ENCODE measurements around the gene SETD2.

Gene SETD2

DNA sequence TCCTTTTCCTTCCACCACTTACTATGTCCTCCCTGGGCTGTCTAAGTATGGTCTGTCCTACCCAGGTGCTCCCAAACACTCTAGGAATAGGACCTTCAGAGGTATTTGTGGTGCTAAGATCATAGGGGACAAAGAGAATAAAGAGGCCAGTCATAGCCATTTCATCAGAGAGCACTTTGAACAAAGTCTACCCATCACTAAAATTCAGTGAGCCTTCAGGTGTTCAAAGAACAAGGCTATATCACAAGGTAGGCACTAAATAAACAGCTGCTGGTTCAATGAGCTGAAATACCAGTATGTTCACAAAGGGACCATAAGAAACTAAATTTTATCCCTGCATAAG lies 145.7 kb downstream of the SETD2 start:
- peaks cover 34% of the 10 kb centered on the region for H3K36me3 Mint-ChIP-seq (ENCODE audit: low read depth)
- TF ChIP-seq, protein P1, sequence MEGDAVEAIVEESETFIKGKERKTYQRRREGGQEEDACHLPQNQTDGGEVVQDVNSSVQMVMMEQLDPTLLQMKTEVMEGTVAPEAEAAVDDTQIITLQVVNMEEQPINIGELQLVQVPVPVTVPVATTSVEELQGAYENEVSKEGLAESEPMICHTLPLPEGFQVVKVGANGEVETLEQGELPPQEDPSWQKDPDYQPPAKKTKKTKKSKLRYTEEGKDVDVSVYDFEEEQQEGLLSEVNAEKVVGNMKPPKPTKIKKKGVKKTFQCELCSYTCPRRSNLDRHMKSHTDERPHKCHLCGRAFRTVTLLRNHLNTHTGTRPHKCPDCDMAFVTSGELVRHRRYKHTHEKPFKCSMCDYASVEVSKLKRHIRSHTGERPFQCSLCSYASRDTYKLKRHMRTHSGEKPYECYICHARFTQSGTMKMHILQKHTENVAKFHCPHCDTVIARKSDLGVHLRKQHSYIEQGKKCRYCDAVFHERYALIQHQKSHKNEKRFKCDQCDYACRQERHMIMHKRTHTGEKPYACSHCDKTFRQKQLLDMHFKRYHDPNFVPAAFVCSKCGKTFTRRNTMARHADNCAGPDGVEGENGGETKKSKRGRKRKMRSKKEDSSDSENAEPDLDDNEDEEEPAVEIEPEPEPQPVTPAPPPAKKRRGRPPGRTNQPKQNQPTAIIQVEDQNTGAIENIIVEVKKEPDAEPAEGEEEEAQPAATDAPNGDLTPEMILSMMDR (IDR thresholded peaks at IDR 0.05), result no peak
- no peak overlapping the region for H3K27ac Mint-ChIP-seq
- DNase-seq, result no peak
- peaks cover 10% of the 10 kb centered on the region for H3K4me1 Mint-ChIP-seq
- no peak overlapping the region for H3K4me3 Mint-ChIP-seq
- H3K27me3 Mint-ChIP-seq (ENCODE audit: low read depth, poor library complexity), result no peaks in the 10 kb centered on the region
- no peaks in the 10 kb centered on the region for H3K9me3 Mint-ChIP-seq

DNA sequence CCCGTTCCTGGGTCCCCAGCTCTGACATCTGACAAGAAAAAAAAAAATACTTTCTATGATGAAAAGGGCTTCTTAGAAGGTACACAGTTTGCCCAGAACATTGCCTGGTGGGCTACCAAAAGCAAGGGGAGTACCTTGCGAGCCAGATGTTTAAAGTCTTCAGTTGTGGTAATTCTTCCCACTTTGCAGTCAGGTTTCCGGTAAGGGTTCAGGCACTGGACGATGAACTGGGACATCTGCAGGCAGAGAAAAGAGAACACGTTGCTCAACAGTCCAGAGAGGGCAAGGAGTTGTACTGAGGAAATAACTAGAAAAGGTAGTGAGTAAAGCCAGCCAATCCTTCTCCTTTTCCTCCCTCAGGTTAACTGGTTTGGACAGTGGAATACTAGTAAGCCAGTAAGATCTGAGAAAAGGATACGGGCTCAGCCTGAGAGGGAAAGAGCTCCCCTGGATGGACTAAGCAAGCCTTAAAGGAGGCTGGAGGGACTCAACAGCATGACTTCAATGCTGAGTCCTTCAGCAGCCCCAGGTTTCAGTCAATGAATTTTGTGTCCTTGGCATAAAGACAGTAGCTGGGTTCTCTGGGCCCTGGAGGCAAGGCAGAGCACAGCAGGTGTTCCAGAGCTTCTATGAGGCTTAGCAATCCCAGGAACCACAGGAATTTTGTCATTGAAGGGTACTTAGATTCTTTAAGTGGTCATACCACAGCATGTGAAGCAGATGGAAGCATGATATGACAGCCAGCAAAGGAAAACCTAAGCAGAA lies 146.2 kb downstream of the SETD2 start:
- Mint-ChIP-seq H3K36me3 (ENCODE audit: low read depth) (peaks cover 34% of the 10 kb centered on the region), H3K27me3 (ENCODE audit: low read depth, poor library complexity) (no peaks in the 10 kb centered on the region), H3K4me3 (no peak overlapping the region), H3K27ac (no peak overlapping the region), H3K9me3 (no peaks in the 10 kb centered on the region), H3K4me1 (peaks cover 10% of the 10 kb centered on the region)
- TF ChIP-seq, protein P1 (IDR thresholded peaks at IDR 0.05), result no peak
- no peak for DNase-seq

DNA sequence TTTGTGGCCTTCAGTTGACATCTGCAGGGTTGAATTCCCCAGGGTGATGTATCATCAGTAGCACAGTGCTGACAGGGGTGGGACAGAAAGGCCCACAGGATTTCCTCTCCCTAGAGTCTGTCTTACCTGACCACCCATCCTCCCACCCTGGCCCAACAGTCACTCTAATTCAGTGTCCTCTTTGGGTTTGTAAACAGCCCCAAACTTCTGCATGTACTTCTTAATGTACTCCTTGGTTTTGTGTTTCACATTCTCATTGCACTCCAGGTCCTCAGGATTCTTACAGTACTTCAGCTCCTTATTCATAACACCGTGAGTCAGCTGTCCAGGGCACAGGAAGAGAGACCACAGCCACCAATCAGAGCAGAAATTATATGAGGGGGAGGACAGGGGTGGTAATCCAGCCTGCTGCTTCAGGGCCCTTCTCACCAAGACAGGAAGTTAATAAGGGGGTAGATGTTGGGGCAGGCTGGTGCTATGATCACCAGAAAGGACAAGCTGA lies 146.9 kb downstream of the SETD2 start:
- H3K27me3 Mint-ChIP-seq (ENCODE audit: low read depth, poor library complexity), result no peaks in the 10 kb centered on the region
- H3K4me1 Mint-ChIP-seq, result peaks cover 10% of the 10 kb centered on the region
- no peak for DNase-seq
- peaks cover 34% of the 10 kb centered on the region for H3K36me3 Mint-ChIP-seq (ENCODE audit: low read depth)
- TF ChIP-seq, protein P1 (IDR thresholded peaks at IDR 0.05), result no peak
- H3K9me3 Mint-ChIP-seq, result no peaks in the 10 kb centered on the region
- H3K27ac Mint-ChIP-seq, result peak overlapping the region; percentile 73
- H3K4me3 Mint-ChIP-seq, result no peak overlapping the region

GRCh38 chr3:47016086-47016933 lies 147.6 kb downstream of the SETD2 start:
- Mint-ChIP-seq H3K4me3 (no peak overlapping the region), H3K4me1 (peaks cover 10% of the 10 kb centered on the region), H3K36me3 (ENCODE audit: low read depth) (peaks cover 34% of the 10 kb centered on the region), H3K27me3 (ENCODE audit: low read depth, poor library complexity) (no peaks in the 10 kb centered on the region), H3K9me3 (no peaks in the 10 kb centered on the region), H3K27ac (peak overlapping the region; percentile 73)
- DNase-seq, result no peak
- TF ChIP-seq, protein P1 (IDR thresholded peaks at IDR 0.05), result no peak

DNA sequence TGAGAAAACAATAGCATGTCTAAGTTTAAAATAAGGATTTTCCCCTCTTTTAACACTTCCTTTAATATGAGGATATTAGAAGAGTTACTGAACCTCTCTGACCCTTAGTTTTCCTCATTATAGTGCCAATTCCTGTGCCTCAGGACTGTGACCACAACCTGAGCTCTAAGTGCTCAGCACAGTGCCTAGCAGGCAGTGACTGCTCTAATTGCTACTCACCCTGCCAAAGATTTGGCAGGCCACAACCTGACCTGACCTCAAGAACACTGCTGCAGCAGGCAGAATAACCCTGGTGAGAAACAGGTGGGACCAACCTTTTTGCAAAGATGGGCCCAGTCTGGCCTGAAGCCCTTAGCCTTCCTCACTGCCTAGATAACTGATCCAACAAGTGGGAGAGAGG lies 148.8 kb downstream of the SETD2 start:
- TF ChIP-seq, protein P1 (IDR thresholded peaks at IDR 0.05), result no peak
- no peak overlapping the region for H3K4me3 Mint-ChIP-seq
- H3K27me3 Mint-ChIP-seq (ENCODE audit: low read depth, poor library complexity), result no peaks in the 10 kb centered on the region
- H3K27ac Mint-ChIP-seq, result no peak overlapping the region
- H3K9me3 Mint-ChIP-seq, result no peaks in the 10 kb centered on the region
- DNase-seq, result no peak
- peaks cover 13% of the 10 kb centered on the region for H3K4me1 Mint-ChIP-seq
- H3K36me3 Mint-ChIP-seq (ENCODE audit: low read depth), result peaks cover 34% of the 10 kb centered on the region
